T-helper 1 cell treated with Interleukin-12 subunit alpha and Interleukin-12 subunit beta and Interleukin-4 antibody, amounts not matched to agents 30 μg/mL and 1 μg/mL, for 36 hours (primary cell): Measurements from ENCODE around the gene RAB3C.

Source experiments
- H3K27ac Mint-ChIP-seq: one replicate; pipeline ENCODE4 v1.8.0; 2021; ENCODE audit warnings: mild to moderate bottlenecking, mixed read lengths
- H3K27me3 Mint-ChIP-seq: one replicate; pipeline ENCODE4 v1.8.0; 2021; ENCODE audit warnings: low read depth, mixed read lengths
- H3K36me3 Mint-ChIP-seq: one replicate; pipeline ENCODE4 v1.8.0; 2021; ENCODE audit warnings: low read depth, mixed read lengths
- H3K4me1 Mint-ChIP-seq: one replicate; pipeline ENCODE4 v1.8.0; 2021; ENCODE audit warnings: low read depth, mixed read lengths
- H3K4me3 Mint-ChIP-seq: one replicate; pipeline ENCODE4 v1.8.0; 2021; ENCODE audit warnings: mild to moderate bottlenecking, moderate library complexity, mixed read lengths
- H3K9me3 Mint-ChIP-seq: one replicate; pipeline ENCODE4 v1.8.0; 2021; ENCODE audit warnings: mixed read lengths

RAB3C gene

GRCh38 chr5:58803056-58803455, 220.2 kb downstream of the RAB3C start:
- no peaks in the 10 kb centered on the region for H3K36me3 Mint-ChIP-seq
- H3K4me1 Mint-ChIP-seq: no peaks in the 10 kb centered on the region
- no peaks in the 10 kb centered on the region for H3K9me3 Mint-ChIP-seq
- H3K4me3 Mint-ChIP-seq: no peak overlapping the region
- no peak overlapping the region for H3K27ac Mint-ChIP-seq
- peaks cover 24% of the 10 kb centered on the region for H3K27me3 Mint-ChIP-seq

GRCh38 chr5:58804291-58804690, 221.4 kb downstream of the RAB3C start:
- H3K9me3 Mint-ChIP-seq: no peaks in the 10 kb centered on the region
- H3K4me3 Mint-ChIP-seq: no peak overlapping the region
- no peak overlapping the region for H3K27ac Mint-ChIP-seq
- H3K4me1 Mint-ChIP-seq: no peaks in the 10 kb centered on the region
- no peaks in the 10 kb centered on the region for H3K36me3 Mint-ChIP-seq
- H3K27me3 Mint-ChIP-seq: peaks cover 19% of the 10 kb centered on the region

- Mint-ChIP-seq H3K9me3 (no peaks in the 10 kb centered on the region), H3K4me3 (no peak overlapping the region), H3K27me3 (peaks cover 19% of the 10 kb centered on the region), H3K27ac (no peak overlapping the region), H3K36me3 (no peaks in the 10 kb centered on the region), H3K4me1 (no peaks in the 10 kb centered on the region)
Measured at GRCh38 chr5:58810086-58810485, 227.2 kb downstream of the RAB3C start.

- Mint-ChIP-seq H3K9me3 (no peaks in the 10 kb centered on the region), H3K36me3 (no peaks in the 10 kb centered on the region), H3K4me3 (no peak overlapping the region), H3K4me1 (no peaks in the 10 kb centered on the region), H3K27ac (no peak overlapping the region), H3K27me3 (no peaks in the 10 kb centered on the region)
Measured at GRCh38 chr5:58813855-58814254, 231.0 kb downstream of the RAB3C start.

- no peaks in the 10 kb centered on the region for H3K27me3 Mint-ChIP-seq
- no peaks in the 10 kb centered on the region for H3K4me1 Mint-ChIP-seq
- no peaks in the 10 kb centered on the region for H3K36me3 Mint-ChIP-seq
- no peak overlapping the region for H3K4me3 Mint-ChIP-seq
- no peak overlapping the region for H3K27ac Mint-ChIP-seq
- no peaks in the 10 kb centered on the region for H3K9me3 Mint-ChIP-seq
Measured at GRCh38 chr5:58816181-58816731, 233.4 kb downstream of the RAB3C start.

- Mint-ChIP-seq H3K4me3 (no peak overlapping the region), H3K27ac (no peak overlapping the region), H3K9me3 (no peaks in the 10 kb centered on the region), H3K36me3 (no peaks in the 10 kb centered on the region), H3K4me1 (no peaks in the 10 kb centered on the region), H3K27me3 (no peaks in the 10 kb centered on the region)
Measured at GRCh38 chr5:58818465-58818864, 235.6 kb downstream of the RAB3C start.

GRCh38 chr5:58825441-58825840, 242.6 kb downstream of the RAB3C start:
- Mint-ChIP-seq H3K27ac (no peak overlapping the region), H3K4me1 (no peaks in the 10 kb centered on the region), H3K4me3 (no peak overlapping the region), H3K27me3 (peaks cover 8% of the 10 kb centered on the region), H3K36me3 (no peaks in the 10 kb centered on the region), H3K9me3 (no peaks in the 10 kb centered on the region)

- H3K9me3 Mint-ChIP-seq: no peaks in the 10 kb centered on the region
- H3K4me3 Mint-ChIP-seq: no peak overlapping the region
Measured at GRCh38 chr5:58825899-58826298, 243.0 kb downstream of the RAB3C start.

GRCh38 chr5:58827463-58827862, 244.6 kb downstream of the RAB3C start:
- no peaks in the 10 kb centered on the region for H3K9me3 Mint-ChIP-seq
- no peak overlapping the region for H3K27ac Mint-ChIP-seq
- H3K4me1 Mint-ChIP-seq: no peaks in the 10 kb centered on the region
- peaks cover 8% of the 10 kb centered on the region for H3K27me3 Mint-ChIP-seq
- H3K36me3 Mint-ChIP-seq: no peaks in the 10 kb centered on the region
- H3K4me3 Mint-ChIP-seq: no peak overlapping the region

More at GRCh38 chr5:58825899-58826298, 243.0 kb downstream of the RAB3C start:
- no peaks in the 10 kb centered on the region for H3K36me3 Mint-ChIP-seq
- H3K27ac Mint-ChIP-seq: no peak overlapping the region
- no peaks in the 10 kb centered on the region for H3K4me1 Mint-ChIP-seq
- H3K27me3 Mint-ChIP-seq: peaks cover 8% of the 10 kb centered on the region

GRCh38 chr5:58828258-58828657, 245.4 kb downstream of the RAB3C start:
- H3K36me3 Mint-ChIP-seq: no peaks in the 10 kb centered on the region
- no peaks in the 10 kb centered on the region for H3K9me3 Mint-ChIP-seq
- H3K27ac Mint-ChIP-seq: no peak overlapping the region
- H3K4me1 Mint-ChIP-seq: no peaks in the 10 kb centered on the region
- peaks cover 9% of the 10 kb centered on the region for H3K27me3 Mint-ChIP-seq
- H3K4me3 Mint-ChIP-seq: no peak overlapping the region

GRCh38 chr5:58834242-58835225, 251.7 kb downstream of the RAB3C start:
- no peak overlapping the region for H3K27ac Mint-ChIP-seq
- no peaks in the 10 kb centered on the region for H3K4me1 Mint-ChIP-seq
- no peaks in the 10 kb centered on the region for H3K9me3 Mint-ChIP-seq
- H3K4me3 Mint-ChIP-seq: no peak overlapping the region
- H3K27me3 Mint-ChIP-seq: peaks cover 11% of the 10 kb centered on the region
- H3K36me3 Mint-ChIP-seq: no peaks in the 10 kb centered on the region

- Mint-ChIP-seq H3K4me3 (no peak overlapping the region), H3K27ac (no peak overlapping the region), H3K36me3 (no peaks in the 10 kb centered on the region), H3K9me3 (no peaks in the 10 kb centered on the region), H3K4me1 (no peaks in the 10 kb centered on the region), H3K27me3 (peaks cover 16% of the 10 kb centered on the region)
Measured at GRCh38 chr5:58836351-58836750, 253.5 kb downstream of the RAB3C start.

- H3K9me3 Mint-ChIP-seq: no peaks in the 10 kb centered on the region
- H3K36me3 Mint-ChIP-seq: no peaks in the 10 kb centered on the region
- H3K27me3 Mint-ChIP-seq: peaks cover 11% of the 10 kb centered on the region
- H3K4me1 Mint-ChIP-seq: no peaks in the 10 kb centered on the region
- no peak overlapping the region for H3K4me3 Mint-ChIP-seq
- H3K27ac Mint-ChIP-seq: no peak overlapping the region
Measured at GRCh38 chr5:58838729-58839128, 255.9 kb downstream of the RAB3C start.

- Mint-ChIP-seq H3K27me3 (peaks cover 9% of the 10 kb centered on the region), H3K9me3 (no peaks in the 10 kb centered on the region), H3K4me3 (no peak overlapping the region), H3K4me1 (no peaks in the 10 kb centered on the region), H3K36me3 (no peaks in the 10 kb centered on the region), H3K27ac (no peak overlapping the region)
Measured at GRCh38 chr5:58842852-58843251, 260.0 kb downstream of the RAB3C start.

- Mint-ChIP-seq H3K9me3 (no peaks in the 10 kb centered on the region), H3K27me3 (peaks cover 9% of the 10 kb centered on the region), H3K27ac (no peak overlapping the region), H3K36me3 (no peaks in the 10 kb centered on the region), H3K4me1 (no peaks in the 10 kb centered on the region), H3K4me3 (no peak overlapping the region)
Measured at GRCh38 chr5:58844395-58844794, 261.5 kb downstream of the RAB3C start.
